ENCODE data around the gene LGALS14. TPM values are rescaled to one million over a fixed set of nuclear protein-coding genes. Genes with fewer than 3 reads are reported as not detected.
"Not testable (repeated sequence)": the region's sequence is repeated elsewhere in the genome, so short reads cannot be mapped to it uniquely, and the experiment has no call there.

Gene LGALS14
- total RNA-seq, 1 experiment from 2014 or later: not detected

GRCh38 chr19:39684267-39684666 is 20.0 kb upstream of the LGALS14 start:
- BruUV-seq (replicated peaks): no TSS peak
- Histone ChIP-seq H3K27ac (ENCODE audit: low read length) (no peak overlapping the region), H3K27me3 (ENCODE audit: low read length) (no peaks in the 10 kb centered on the region; the same call in 1 of the 2 replicates), H2AFZ (ENCODE audit: low read length) (no peak overlapping the region), H3K9me3 (ENCODE audit: low read length) (no peaks in the 10 kb centered on the region), H3F3A (ENCODE audit: low read length, unreplicated experiment) (no peaks in the 10 kb centered on the region), H3K9ac (ENCODE audit: low read length) (no peak overlapping the region), H3K4me2 (ENCODE audit: low read length) (no peak overlapping the region), H4K20me1 (ENCODE audit: low read length) (no peaks in the 10 kb centered on the region), H3K79me2 (ENCODE audit: low read length) (no peaks in the 10 kb centered on the region), H3K36me3 (ENCODE audit: low read depth, low read length) (no peaks in the 10 kb centered on the region), H3K4me3 (ENCODE audit: low read length) (no peak overlapping the region), H3K9me2 (replicated peaks; ENCODE audit: low read length) (no peaks in the 10 kb centered on the region), H3K4me1 (ENCODE audit: insufficient read depth, low read length) (no peaks in the 10 kb centered on the region)
- ChIA-PET CTCF (no interaction called here), POLR2A (ENCODE audit: unreplicated experiment) (no interaction called here)
- DNase-seq (no peak), ATAC-seq (no peak)
- intact Hi-C loops (cut with micrococcal nuclease): no loop called here
- TF ChIP-seq EZH2phosphoT487 (IDR thresholded peaks at IDR 0.05; ENCODE audit: borderline replicate concordance, low read length) (no peak), CTCF (conservative IDR thresholded peaks at IDR 0.05; ENCODE audit: low read depth, low read length) (no peak), EZH2 (IDR thresholded peaks at IDR 0.05; ENCODE audit: low read length, unreplicated experiment) (no peak)

GRCh38 chr19:39686739-39687138 is 17.5 kb upstream of the LGALS14 start:
- Histone ChIP-seq H3K9ac (ENCODE audit: low read length) (no peak overlapping the region), H3F3A (ENCODE audit: low read length, unreplicated experiment) (no peaks in the 10 kb centered on the region), H3K4me1 (ENCODE audit: insufficient read depth, low read length) (no peaks in the 10 kb centered on the region), H3K36me3 (ENCODE audit: low read depth, low read length) (no peaks in the 10 kb centered on the region), H3K27me3 (ENCODE audit: low read length) (peaks cover 8% of the 10 kb centered on the region; the same call in 1 of the 2 replicates), H3K9me3 (ENCODE audit: low read length) (no peaks in the 10 kb centered on the region), H3K79me2 (ENCODE audit: low read length) (no peaks in the 10 kb centered on the region), H4K20me1 (ENCODE audit: low read length) (no peaks in the 10 kb centered on the region), H3K9me2 (replicated peaks; ENCODE audit: low read length) (no peaks in the 10 kb centered on the region), H3K4me3 (ENCODE audit: low read length) (no peak overlapping the region), H3K27ac (ENCODE audit: low read length) (no peak overlapping the region), H2AFZ (ENCODE audit: low read length) (no peak overlapping the region), H3K4me2 (ENCODE audit: low read length) (no peak overlapping the region)
- DNase-seq: no peak
- no TSS peak for BruUV-seq (replicated peaks)
- CTCF ChIA-PET: no interaction called here
- no peak for TF ChIP-seq EZH2phosphoT487 (IDR thresholded peaks at IDR 0.05; ENCODE audit: borderline replicate concordance, low read length)
- no peak for TF ChIP-seq CTCF (conservative IDR thresholded peaks at IDR 0.05; ENCODE audit: low read depth, low read length)
- no peak for TF ChIP-seq EZH2 (IDR thresholded peaks at IDR 0.05; ENCODE audit: low read length, unreplicated experiment)
- POLR2A ChIA-PET (ENCODE audit: unreplicated experiment): no interaction called here
- intact Hi-C loops (cut with micrococcal nuclease): no loop called here
- ATAC-seq: no peak

- H3K36me3 ChIP-seq (ENCODE audit: low read depth, low read length); intact Hi-C loops (cut with micrococcal nuclease); H3K27ac ChIP-seq (ENCODE audit: low read length); H3K9me2 ChIP-seq (replicated peaks; ENCODE audit: low read length); ATAC-seq; H4K20me1 ChIP-seq (ENCODE audit: low read length); H3K4me3 ChIP-seq (ENCODE audit: low read length); H3K9me3 ChIP-seq (ENCODE audit: low read length); H3K9ac ChIP-seq (ENCODE audit: low read length); H3K4me1 ChIP-seq (ENCODE audit: insufficient read depth, low read length); H3F3A ChIP-seq (ENCODE audit: low read length, unreplicated experiment); H3K27me3 ChIP-seq (ENCODE audit: low read length); H2AFZ ChIP-seq (ENCODE audit: low read length); BruUV-seq (replicated peaks); CTCF ChIA-PET; POLR2A ChIA-PET (ENCODE audit: unreplicated experiment); H3K4me2 ChIP-seq (ENCODE audit: low read length); DNase-seq; H3K79me2 ChIP-seq (ENCODE audit: low read length): not testable (repeated sequence)
These were observed 15.6 kb upstream of the LGALS14 start for GRCh38 chr19:39688637-39689036.

Data from PC-3 (cell line).